Muscle layer of duodenum (tissue), 2 donors: Measurements from ENCODE around the gene ABCG8.

Source experiments
- H3K27ac ChIP-seq: one replicate; pipeline ENCODE4 v1.7.0; 2013; ENCODE audit warnings: mild to moderate bottlenecking, low read length
- H3K27me3 ChIP-seq: one replicate; pipeline ENCODE4 v1.7.0; 2013; ENCODE audit warnings: low read depth, mild to moderate bottlenecking, control low read depth, low read length
- H3K36me3 ChIP-seq, 2 donors: one replicate each; pipeline ENCODE4 v1.7.0; 2013; ENCODE audit warnings: low read length in 2 of 2, control low read depth in 1 of 2, mild to moderate bottlenecking in 1 of 2; ENCODE audit not compliant: insufficient read depth in 2 of 2, control insufficient read depth in 1 of 2
- H3K4me1 ChIP-seq, 2 donors: one replicate each; pipeline ENCODE4 v1.7.0; 2013; ENCODE audit warnings: low read length in 2 of 2, mild to moderate bottlenecking in 2 of 2, control low read depth in 1 of 2, moderate library complexity in 1 of 2; ENCODE audit not compliant: insufficient read depth in 2 of 2, control insufficient read depth in 1 of 2
- H3K4me3 ChIP-seq, 2 donors: one replicate each; pipeline ENCODE4 v1.7.0; 2013; ENCODE audit warnings: low read length in 2 of 2, low read depth in 1 of 2, mild to moderate bottlenecking in 1 of 2
- H3K9me3 ChIP-seq, 2 donors: one replicate each; pipeline ENCODE4 v1.7.0; 2013; ENCODE audit warnings: low read length in 2 of 2, control low read depth in 1 of 2, mild to moderate bottlenecking in 1 of 2; ENCODE audit not compliant: control insufficient read depth in 1 of 2
- donor health status: healthy.

Gene ABCG8

GRCh38 chr2:43810452-43810851, 28.3 kb upstream of the ABCG8 start:
- Histone ChIP-seq H3K4me1 (no peaks in the 10 kb centered on the region), H3K27me3 (no peaks in the 10 kb centered on the region), H3K27ac (no peak overlapping the region), H3K36me3 (peaks cover 13 to 40% of the 10 kb centered on the region in 2 donors), H3K9me3 (no peaks in the 10 kb centered on the region), H3K4me3 (no peak overlapping the region)

- H3K36me3 ChIP-seq = peaks cover 13 to 35% of the 10 kb centered on the region in 2 donors
- H3K9me3 ChIP-seq = no peaks in the 10 kb centered on the region
- no peak overlapping the region for H3K27ac ChIP-seq
- no peak overlapping the region for H3K4me3 ChIP-seq
- no peaks in the 10 kb centered on the region for H3K27me3 ChIP-seq
- no peaks in the 10 kb centered on the region for H3K4me1 ChIP-seq
Observed at GRCh38 chr2:43810888-43811287, 27.9 kb upstream of the ABCG8 start.

GRCh38 chr2:43812006-43812405, 26.8 kb upstream of the ABCG8 start:
- Histone ChIP-seq H3K4me1 (no peaks in the 10 kb centered on the region), H3K27me3 (no peaks in the 10 kb centered on the region), H3K36me3 (peaks cover 13 to 27% of the 10 kb centered on the region in 2 donors), H3K9me3 (no peaks in the 10 kb centered on the region), H3K4me3 (no peak overlapping the region), H3K27ac (no peak overlapping the region)

- Histone ChIP-seq H3K36me3 (peaks cover 13 to 27% of the 10 kb centered on the region in 2 donors), H3K4me1 (no peaks in the 10 kb centered on the region), H3K4me3 (no peak overlapping the region), H3K27ac (no peak overlapping the region), H3K27me3 (no peaks in the 10 kb centered on the region), H3K9me3 (no peaks in the 10 kb centered on the region)
Observed at GRCh38 chr2:43812947-43813346, 25.8 kb upstream of the ABCG8 start.

- Histone ChIP-seq H3K36me3 (peaks cover 13 to 20% of the 10 kb centered on the region in 2 donors), H3K4me1 (no peaks in the 10 kb centered on the region), H3K9me3 (no peaks in the 10 kb centered on the region), H3K4me3 (no peak overlapping the region), H3K27me3 (no peaks in the 10 kb centered on the region), H3K27ac (no peak overlapping the region)
Observed at GRCh38 chr2:43814711-43815110, 24.1 kb upstream of the ABCG8 start.

GRCh38 chr2:43818761-43819160, 20.0 kb upstream of the ABCG8 start:
- peak overlapping the region; percentile 19 for H3K27ac ChIP-seq
- no peak overlapping the region for H3K4me3 ChIP-seq
- no peaks in the 10 kb centered on the region for H3K9me3 ChIP-seq
- H3K36me3 ChIP-seq = no peaks in the 10 kb centered on the region
- no peaks in the 10 kb centered on the region for H3K27me3 ChIP-seq
- no peaks in the 10 kb centered on the region for H3K4me1 ChIP-seq

GRCh38 chr2:43819491-43820163, 19.1 kb upstream of the ABCG8 start:
- Histone ChIP-seq H3K36me3 (no peaks in the 10 kb centered on the region), H3K27ac (peak overlapping the region; percentile 19), H3K4me1 (no peaks in the 10 kb centered on the region), H3K27me3 (no peaks in the 10 kb centered on the region), H3K4me3 (no peak overlapping the region), H3K9me3 (no peaks in the 10 kb centered on the region)

- H3K27ac ChIP-seq = no peak overlapping the region
- no peaks in the 10 kb centered on the region for H3K36me3 ChIP-seq
- no peak overlapping the region for H3K4me3 ChIP-seq
- H3K27me3 ChIP-seq = no peaks in the 10 kb centered on the region
- H3K4me1 ChIP-seq = no peaks in the 10 kb centered on the region
- no peaks in the 10 kb centered on the region for H3K9me3 ChIP-seq
Observed at GRCh38 chr2:43822839-43823238, 15.9 kb upstream of the ABCG8 start.

- no peaks in the 10 kb centered on the region for H3K36me3 ChIP-seq
Observed at GRCh38 chr2:43823751-43824150, 15.0 kb upstream of the ABCG8 start.

GRCh38 chr2:43824512-43824911, 14.3 kb upstream of the ABCG8 start:
- H3K4me1 ChIP-seq = no peaks in the 10 kb centered on the region
- no peak overlapping the region for H3K27ac ChIP-seq

More at GRCh38 chr2:43823751-43824150, 15.0 kb upstream of the ABCG8 start:
- H3K9me3 ChIP-seq = no peaks in the 10 kb centered on the region
- H3K27me3 ChIP-seq = no peaks in the 10 kb centered on the region
- H3K4me1 ChIP-seq = no peaks in the 10 kb centered on the region
- H3K27ac ChIP-seq = no peak overlapping the region
- H3K4me3 ChIP-seq = no peak overlapping the region

GRCh38 chr2:43824951-43825493, 13.7 kb upstream of the ABCG8 start:
- H3K27me3 ChIP-seq = peaks cover 6% of the 10 kb centered on the region

More at GRCh38 chr2:43824512-43824911, 14.3 kb upstream of the ABCG8 start:
- Histone ChIP-seq H3K9me3 (no peaks in the 10 kb centered on the region), H3K4me3 (no peak overlapping the region), H3K36me3 (no peaks in the 10 kb centered on the region), H3K27me3 (peaks cover 2% of the 10 kb centered on the region)

GRCh38 chr2:43825841-43826240, 12.9 kb upstream of the ABCG8 start:
- H3K27me3 ChIP-seq = peaks cover 6% of the 10 kb centered on the region
- no peak overlapping the region for H3K4me3 ChIP-seq
- no peaks in the 10 kb centered on the region for H3K9me3 ChIP-seq
- no peaks in the 10 kb centered on the region for H3K36me3 ChIP-seq
- H3K27ac ChIP-seq = no peak overlapping the region
- no peaks in the 10 kb centered on the region for H3K4me1 ChIP-seq

More at GRCh38 chr2:43824951-43825493, 13.7 kb upstream of the ABCG8 start:
- H3K4me3 ChIP-seq = no peak overlapping the region
- H3K36me3 ChIP-seq = no peaks in the 10 kb centered on the region
- no peaks in the 10 kb centered on the region for H3K4me1 ChIP-seq
- H3K27ac ChIP-seq = no peak overlapping the region
- H3K9me3 ChIP-seq = no peaks in the 10 kb centered on the region
